Neural cell (in vitro differentiated cells): ENCODE results near the gene MXI1. TPM values are rescaled to one million over a fixed set of nuclear protein-coding genes. Genes with fewer than 3 reads are reported as not detected.

Source experiments
- H2AFZ ChIP-seq: fragments of 200-600, 300-800 bp; sonication (generic), shearing (Covaris generic); 2 replicates; pipeline ENCODE4 v1.6.0; 2014; ENCODE audit warnings: low read depth, mild to moderate bottlenecking, antibody characterized with exemption, low read length, moderate library complexity
- H3F3A ChIP-seq: fragments of 200-600 bp; shearing (Covaris generic); 2 replicates; pipeline ENCODE4 v1.6.1; 2016; ENCODE audit warnings: mild to moderate bottlenecking, moderate library complexity, mixed read lengths, antibody characterized with exemption, low read length; ENCODE audit not compliant: insufficient read depth, poor library complexity, severe bottlenecking
- H3K27ac ChIP-seq: fragments of 200-600, 300-800 bp; sonication (generic), shearing (Covaris generic); 2 replicates; pipeline ENCODE4 v1.5.1; 2014; ENCODE audit warnings: mild to moderate bottlenecking, low read length, moderate library complexity
- H3K27me3 ChIP-seq: fragments of 300-800, 200-600 bp; sonication (generic), shearing (Covaris generic); 2 replicates; pipeline ENCODE4 v1.6.0; 2014; ENCODE audit warnings: mild to moderate bottlenecking, low read depth, low read length, moderate library complexity; ENCODE audit not compliant: insufficient read depth
- H3K36me3 ChIP-seq: fragments of 300-800, 200-600 bp; sonication (generic), shearing (Covaris generic); 2 replicates; pipeline ENCODE4 v1.5.1; 2014; ENCODE audit warnings: mild to moderate bottlenecking, antibody characterized with exemption, low read length, moderate library complexity; ENCODE audit not compliant: insufficient read depth
- H3K4me2 ChIP-seq: fragments of 300-800, 200-600 bp; sonication (generic), shearing (Covaris generic); 2 replicates; pipeline ENCODE4 v1.6.0; 2014; ENCODE audit warnings: mild to moderate bottlenecking, low read length
- H3K4me3 ChIP-seq: fragments of 300-800, 200-600 bp; sonication (generic), shearing (Covaris generic); 2 replicates; pipeline ENCODE4 v1.5.1; 2014; ENCODE audit warnings: mild to moderate bottlenecking, low read length, moderate library complexity
- H3K79me2 ChIP-seq: fragments of 200-600 bp; shearing (Covaris generic); replicated peaks from 2 replicates; pipeline ENCODE4 v1.6.0; 2014; ENCODE audit warnings: mild to moderate bottlenecking, low read length, moderate library complexity; ENCODE audit not compliant: insufficient read depth
- H3K9ac ChIP-seq: fragments of 300-800, 200-600 bp; sonication (generic), shearing (Covaris generic); 2 replicates; pipeline ENCODE4 v1.6.1; 2016; ENCODE audit warnings: mild to moderate bottlenecking, low read length, mixed read lengths
- H3K9me2 ChIP-seq: fragments of 200-600 bp; shearing (Covaris generic); 2 replicates; pipeline ENCODE4 v1.6.1; 2016; ENCODE audit warnings: mild to moderate bottlenecking, low read length, mixed read lengths; ENCODE audit not compliant: insufficient read depth
- H3K9me3 ChIP-seq: fragments of 200-600, 300-800 bp; sonication (generic), shearing (Covaris generic); 2 replicates; pipeline ENCODE4 v1.6.1; 2016; ENCODE audit warnings: mild to moderate bottlenecking, mixed run types, low read length, moderate library complexity, mixed read lengths
- H4K20me1 ChIP-seq: fragments of 200-600 bp; shearing (Covaris generic); 2 replicates; pipeline ENCODE4 v1.6.1; 2016; ENCODE audit warnings: mild to moderate bottlenecking, mixed run types; ENCODE audit not compliant: insufficient read depth
- EP300 ChIP-seq: fragments of 450-650 bp; conservative IDR thresholded peaks from 2 replicates; pipeline ENCODE4 v1.6.1; 2014; ENCODE audit warnings: antibody characterized with exemption, mild to moderate bottlenecking, moderate library complexity; ENCODE audit not compliant: poor library complexity, severe bottlenecking
- EZH2 ChIP-seq: fragments of 200-600, 300-800 bp; shearing (Covaris generic), sonication (generic); IDR thresholded peaks from 2 replicates; pipeline ENCODE4 v1.6.1; 2014; ENCODE audit warnings: antibody characterized with exemption, low read length, borderline replicate concordance, mild to moderate bottlenecking; ENCODE audit not compliant: insufficient read depth, poor library complexity, severe bottlenecking
- MXI1 ChIP-seq: fragments of 450-650 bp; conservative IDR thresholded peaks from 2 replicates; pipeline ENCODE4 v1.6.1; 2014; ENCODE audit warnings: antibody characterized with exemption, mild to moderate bottlenecking; ENCODE audit not compliant: poor library complexity, severe bottlenecking
- POLR2AphosphoS5 ChIP-seq: IDR thresholded peaks from 2 replicates; pipeline ENCODE4 v1.6.1; 2012
- RAD21 ChIP-seq: fragments of 450-650 bp; conservative IDR thresholded peaks from 2 replicates; pipeline ENCODE4 v1.6.1; 2014; ENCODE audit warnings: antibody characterized with exemption, mild to moderate bottlenecking, moderate library complexity
- SMC3 ChIP-seq: fragments of 450-650 bp; conservative IDR thresholded peaks from 2 replicates; pipeline ENCODE4 v1.6.1; 2014; ENCODE audit warnings: antibody characterized with exemption, mild to moderate bottlenecking, moderate library complexity; ENCODE audit not compliant: poor library complexity
- TAF1 ChIP-seq: IDR thresholded peaks from 2 replicates; pipeline ENCODE4 v1.6.1; 2012; ENCODE audit warnings: low read depth
- polyA plus RNA-seq: library from polyadenylated mRNA; depleted of rRNA; stranded (reverse); fragments of >200 nt; gene quantifications from 2 replicates; pipeline ENCODE4 v1.2.3, GENCODE V29; 2014
- TF ChIP-seq, protein P1 (sequence below): IDR thresholded peaks from 2 replicates; pipeline ENCODE4 v1.6.1; 2012; ENCODE audit warnings: borderline replicate concordance
- TF ChIP-seq, protein P2 (sequence below): fragments of 450-650 bp; IDR thresholded peaks from 2 replicates; pipeline ENCODE4 v1.5.1; 2014; ENCODE audit warnings: antibody characterized with exemption, mild to moderate bottlenecking, moderate library complexity; ENCODE audit not compliant: poor library complexity, severe bottlenecking

Gene MXI1
- polyA plus RNA-seq, 1 donor from 2014 or later, result 69.5 TPM

DNA sequence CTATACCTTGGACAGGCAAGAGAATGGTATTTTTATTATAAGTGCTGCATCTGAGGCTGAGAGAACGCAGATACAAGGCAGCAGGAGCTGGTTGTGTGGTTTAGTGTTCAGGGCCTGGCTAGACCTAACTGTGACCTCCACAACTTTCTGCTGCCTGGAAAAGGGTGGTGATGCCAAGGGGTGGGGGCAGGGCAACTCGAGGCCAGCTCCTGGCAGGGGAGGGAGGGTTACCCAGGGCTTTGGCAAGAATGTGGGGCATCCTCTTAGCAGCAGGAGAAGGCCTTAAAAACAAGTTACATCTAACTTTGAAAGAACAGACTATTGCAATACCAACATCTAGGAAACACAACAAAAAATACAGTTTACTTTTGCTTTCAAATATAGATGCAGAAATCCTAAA lies 13.0 kb downstream of the MXI1 start:
- H3K9me2 ChIP-seq, result no peaks in the 10 kb centered on the region
- TF ChIP-seq TAF1, result no peak
- no peak for TF ChIP-seq RAD21
- TF ChIP-seq POLR2AphosphoS5, result no peak
- no peak for TF ChIP-seq SMC3
- H3K27me3 ChIP-seq, result no peaks in the 10 kb centered on the region
- H3K36me3 ChIP-seq, result no peaks in the 10 kb centered on the region
- no peak overlapping the region for H2AFZ ChIP-seq
- no peak overlapping the region for H3K4me2 ChIP-seq
- peaks cover 4% of the 10 kb centered on the region for H4K20me1 ChIP-seq
- no peak overlapping the region for H3K4me3 ChIP-seq
- H3F3A ChIP-seq, result no peaks in the 10 kb centered on the region
- no peak overlapping the region for H3K9ac ChIP-seq
- H3K9me3 ChIP-seq, result no peaks in the 10 kb centered on the region
- peaks cover 63% of the 10 kb centered on the region for H3K79me2 ChIP-seq
- no peak overlapping the region for H3K27ac ChIP-seq

DNA sequence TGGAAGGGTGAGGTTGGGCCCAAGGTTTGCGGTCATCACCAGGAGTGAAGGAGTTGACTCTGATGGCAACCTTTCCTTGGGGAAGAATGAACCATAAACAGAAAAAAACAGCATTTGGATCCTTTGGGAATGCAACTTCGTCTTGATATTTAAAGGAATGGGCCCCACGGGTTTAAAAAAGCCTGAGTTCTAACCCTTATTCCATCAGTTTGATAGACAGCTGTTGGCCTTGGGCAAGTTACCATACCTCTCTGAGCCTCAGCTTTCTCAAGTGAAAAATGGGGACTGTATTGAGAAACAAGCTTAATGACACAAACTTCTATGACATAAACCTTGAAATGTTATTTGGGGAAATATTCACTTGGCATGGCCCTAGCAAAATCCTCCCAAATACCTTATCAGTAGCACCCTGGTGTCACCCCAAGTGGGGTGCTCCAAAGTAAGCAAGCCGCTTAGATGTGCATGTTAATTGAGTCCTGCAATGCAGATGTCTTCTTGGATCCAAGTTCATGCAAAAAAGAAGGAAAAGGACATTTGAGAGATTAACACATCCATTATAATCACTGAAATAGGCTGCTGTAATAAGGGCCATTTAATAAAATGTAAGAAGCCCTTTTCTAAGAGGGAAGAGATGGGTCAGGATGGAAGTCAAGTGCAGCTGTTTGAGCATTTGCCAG lies 13.8 kb downstream of the MXI1 start:
- Histone ChIP-seq H3K36me3 (no peaks in the 10 kb centered on the region), H3K4me2 (no peak overlapping the region), H3K9me2 (no peaks in the 10 kb centered on the region), H3K9me3 (no peaks in the 10 kb centered on the region), H3K27ac (no peak overlapping the region), H2AFZ (no peak overlapping the region), H4K20me1 (peaks cover 4% of the 10 kb centered on the region), H3F3A (no peaks in the 10 kb centered on the region), H3K9ac (no peak overlapping the region), H3K79me2 (peaks cover 55% of the 10 kb centered on the region), H3K27me3 (no peaks in the 10 kb centered on the region), H3K4me3 (peak overlapping the region; percentile 52)
- TF ChIP-seq POLR2AphosphoS5 (no peak), EP300 (no peak), TAF1 (no peak), RAD21 (no peak), SMC3 (no peak), MXI1 (no peak), EZH2 (no peak)
- TF ChIP-seq, protein P1, sequence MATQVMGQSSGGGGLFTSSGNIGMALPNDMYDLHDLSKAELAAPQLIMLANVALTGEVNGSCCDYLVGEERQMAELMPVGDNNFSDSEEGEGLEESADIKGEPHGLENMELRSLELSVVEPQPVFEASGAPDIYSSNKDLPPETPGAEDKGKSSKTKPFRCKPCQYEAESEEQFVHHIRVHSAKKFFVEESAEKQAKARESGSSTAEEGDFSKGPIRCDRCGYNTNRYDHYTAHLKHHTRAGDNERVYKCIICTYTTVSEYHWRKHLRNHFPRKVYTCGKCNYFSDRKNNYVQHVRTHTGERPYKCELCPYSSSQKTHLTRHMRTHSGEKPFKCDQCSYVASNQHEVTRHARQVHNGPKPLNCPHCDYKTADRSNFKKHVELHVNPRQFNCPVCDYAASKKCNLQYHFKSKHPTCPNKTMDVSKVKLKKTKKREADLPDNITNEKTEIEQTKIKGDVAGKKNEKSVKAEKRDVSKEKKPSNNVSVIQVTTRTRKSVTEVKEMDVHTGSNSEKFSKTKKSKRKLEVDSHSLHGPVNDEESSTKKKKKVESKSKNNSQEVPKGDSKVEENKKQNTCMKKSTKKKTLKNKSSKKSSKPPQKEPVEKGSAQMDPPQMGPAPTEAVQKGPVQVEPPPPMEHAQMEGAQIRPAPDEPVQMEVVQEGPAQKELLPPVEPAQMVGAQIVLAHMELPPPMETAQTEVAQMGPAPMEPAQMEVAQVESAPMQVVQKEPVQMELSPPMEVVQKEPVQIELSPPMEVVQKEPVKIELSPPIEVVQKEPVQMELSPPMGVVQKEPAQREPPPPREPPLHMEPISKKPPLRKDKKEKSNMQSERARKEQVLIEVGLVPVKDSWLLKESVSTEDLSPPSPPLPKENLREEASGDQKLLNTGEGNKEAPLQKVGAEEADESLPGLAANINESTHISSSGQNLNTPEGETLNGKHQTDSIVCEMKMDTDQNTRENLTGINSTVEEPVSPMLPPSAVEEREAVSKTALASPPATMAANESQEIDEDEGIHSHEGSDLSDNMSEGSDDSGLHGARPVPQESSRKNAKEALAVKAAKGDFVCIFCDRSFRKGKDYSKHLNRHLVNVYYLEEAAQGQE, result no peak
- TF ChIP-seq, protein P2, sequence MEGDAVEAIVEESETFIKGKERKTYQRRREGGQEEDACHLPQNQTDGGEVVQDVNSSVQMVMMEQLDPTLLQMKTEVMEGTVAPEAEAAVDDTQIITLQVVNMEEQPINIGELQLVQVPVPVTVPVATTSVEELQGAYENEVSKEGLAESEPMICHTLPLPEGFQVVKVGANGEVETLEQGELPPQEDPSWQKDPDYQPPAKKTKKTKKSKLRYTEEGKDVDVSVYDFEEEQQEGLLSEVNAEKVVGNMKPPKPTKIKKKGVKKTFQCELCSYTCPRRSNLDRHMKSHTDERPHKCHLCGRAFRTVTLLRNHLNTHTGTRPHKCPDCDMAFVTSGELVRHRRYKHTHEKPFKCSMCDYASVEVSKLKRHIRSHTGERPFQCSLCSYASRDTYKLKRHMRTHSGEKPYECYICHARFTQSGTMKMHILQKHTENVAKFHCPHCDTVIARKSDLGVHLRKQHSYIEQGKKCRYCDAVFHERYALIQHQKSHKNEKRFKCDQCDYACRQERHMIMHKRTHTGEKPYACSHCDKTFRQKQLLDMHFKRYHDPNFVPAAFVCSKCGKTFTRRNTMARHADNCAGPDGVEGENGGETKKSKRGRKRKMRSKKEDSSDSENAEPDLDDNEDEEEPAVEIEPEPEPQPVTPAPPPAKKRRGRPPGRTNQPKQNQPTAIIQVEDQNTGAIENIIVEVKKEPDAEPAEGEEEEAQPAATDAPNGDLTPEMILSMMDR, result no peak
